ENCODE results near the gene FAM149A. TPM values are rescaled to one million over a fixed set of nuclear protein-coding genes. Genes with fewer than 3 reads are reported as not detected.
A peak's percentile ranks its signal among the peaks of the same experiment; 100 is the strongest.

Gene FAM149A
- total RNA-seq, 1 donor from 2014 or later, result 1.2 TPM

- Histone ChIP-seq H3K27ac (ENCODE audit: low read depth, low read length) (no peak overlapping the region), H3K9me3 (ENCODE audit: insufficient read depth, low read depth, low read length) (no peaks in the 10 kb centered on the region), H3K4me2 (ENCODE audit: low read length) (no peak overlapping the region), H3K36me3 (ENCODE audit: insufficient read depth, low read length) (no peaks in the 10 kb centered on the region), H3K27me3 (ENCODE audit: insufficient read depth, low read length) (peaks cover 4% of the 10 kb centered on the region), H3K79me2 (ENCODE audit: insufficient read depth, low read length) (no peaks in the 10 kb centered on the region), H3K4me3 (ENCODE audit: insufficient read depth, low read depth, low read length) (no peak overlapping the region), H2AFZ (ENCODE audit: low read depth, low read length) (no peak overlapping the region), H3K9ac (ENCODE audit: low read length) (no peak overlapping the region), H4K20me1 (ENCODE audit: insufficient read depth, low read length) (no peaks in the 10 kb centered on the region), H3K4me1 (ENCODE audit: insufficient read depth, low read length) (peaks cover 14% of the 10 kb centered on the region)
- Mint-ChIP-seq H3K4me1 (ENCODE audit: low read depth, unreplicated experiment) (peaks cover 7% of the 10 kb centered on the region), H3K36me3 (ENCODE audit: low read depth, unreplicated experiment) (peaks cover 13% of the 10 kb centered on the region), H3K4me3 (ENCODE audit: unreplicated experiment) (no peak overlapping the region), H3K9me3 (ENCODE audit: unreplicated experiment) (no peaks in the 10 kb centered on the region), H3K27ac (ENCODE audit: unreplicated experiment) (no peak overlapping the region), H3K27me3 (ENCODE audit: low read depth, unreplicated experiment) (no peaks in the 10 kb centered on the region)
- TF ChIP-seq EZH2 (IDR thresholded peaks at IDR 0.05; ENCODE audit: insufficient read depth, low read length), result no peak
- TF ChIP-seq, protein P1, sequence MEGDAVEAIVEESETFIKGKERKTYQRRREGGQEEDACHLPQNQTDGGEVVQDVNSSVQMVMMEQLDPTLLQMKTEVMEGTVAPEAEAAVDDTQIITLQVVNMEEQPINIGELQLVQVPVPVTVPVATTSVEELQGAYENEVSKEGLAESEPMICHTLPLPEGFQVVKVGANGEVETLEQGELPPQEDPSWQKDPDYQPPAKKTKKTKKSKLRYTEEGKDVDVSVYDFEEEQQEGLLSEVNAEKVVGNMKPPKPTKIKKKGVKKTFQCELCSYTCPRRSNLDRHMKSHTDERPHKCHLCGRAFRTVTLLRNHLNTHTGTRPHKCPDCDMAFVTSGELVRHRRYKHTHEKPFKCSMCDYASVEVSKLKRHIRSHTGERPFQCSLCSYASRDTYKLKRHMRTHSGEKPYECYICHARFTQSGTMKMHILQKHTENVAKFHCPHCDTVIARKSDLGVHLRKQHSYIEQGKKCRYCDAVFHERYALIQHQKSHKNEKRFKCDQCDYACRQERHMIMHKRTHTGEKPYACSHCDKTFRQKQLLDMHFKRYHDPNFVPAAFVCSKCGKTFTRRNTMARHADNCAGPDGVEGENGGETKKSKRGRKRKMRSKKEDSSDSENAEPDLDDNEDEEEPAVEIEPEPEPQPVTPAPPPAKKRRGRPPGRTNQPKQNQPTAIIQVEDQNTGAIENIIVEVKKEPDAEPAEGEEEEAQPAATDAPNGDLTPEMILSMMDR (IDR thresholded peaks at IDR 0.05; ENCODE audit: insufficient read depth, low read depth, low read length), result no peak
- DNase-seq (ENCODE audit: low read depth), result no peak
- no peak for FAIRE-seq
Measured at GRCh38 chr4:186193851-186194250, 89.3 kb downstream of the FAM149A start.

GRCh38 chr4:186196063-186196462 lies 91.6 kb downstream of the FAM149A start:
- no peak for DNase-seq (ENCODE audit: low read depth)
- Histone ChIP-seq H3K9me3 (ENCODE audit: insufficient read depth, low read depth, low read length) (no peaks in the 10 kb centered on the region), H3K79me2 (ENCODE audit: insufficient read depth, low read length) (no peaks in the 10 kb centered on the region), H2AFZ (ENCODE audit: low read depth, low read length) (no peak overlapping the region), H3K4me2 (ENCODE audit: low read length) (no peak overlapping the region), H4K20me1 (ENCODE audit: insufficient read depth, low read length) (no peaks in the 10 kb centered on the region), H3K27ac (ENCODE audit: low read depth, low read length) (no peak overlapping the region), H3K4me3 (ENCODE audit: insufficient read depth, low read depth, low read length) (no peak overlapping the region), H3K27me3 (ENCODE audit: insufficient read depth, low read length) (no peaks in the 10 kb centered on the region), H3K4me1 (ENCODE audit: insufficient read depth, low read length) (peaks cover 7% of the 10 kb centered on the region), H3K9ac (ENCODE audit: low read length) (no peak overlapping the region), H3K36me3 (ENCODE audit: insufficient read depth, low read length) (no peaks in the 10 kb centered on the region)
- H3K4me3 Mint-ChIP-seq (ENCODE audit: unreplicated experiment), result no peak overlapping the region
- peaks cover 5% of the 10 kb centered on the region for H3K4me1 Mint-ChIP-seq (ENCODE audit: low read depth, unreplicated experiment)
- H3K36me3 Mint-ChIP-seq (ENCODE audit: low read depth, unreplicated experiment), result peaks cover 13% of the 10 kb centered on the region
- no peak for FAIRE-seq
- H3K27me3 Mint-ChIP-seq (ENCODE audit: low read depth, unreplicated experiment), result no peaks in the 10 kb centered on the region
- H3K9me3 Mint-ChIP-seq (ENCODE audit: unreplicated experiment), result no peaks in the 10 kb centered on the region
- TF ChIP-seq, protein P1 (IDR thresholded peaks at IDR 0.05; ENCODE audit: insufficient read depth, low read depth, low read length), result no peak
- no peak for TF ChIP-seq EZH2 (IDR thresholded peaks at IDR 0.05; ENCODE audit: insufficient read depth, low read length)
- H3K27ac Mint-ChIP-seq (ENCODE audit: unreplicated experiment), result peak overlapping the region; percentile 19

DNA sequence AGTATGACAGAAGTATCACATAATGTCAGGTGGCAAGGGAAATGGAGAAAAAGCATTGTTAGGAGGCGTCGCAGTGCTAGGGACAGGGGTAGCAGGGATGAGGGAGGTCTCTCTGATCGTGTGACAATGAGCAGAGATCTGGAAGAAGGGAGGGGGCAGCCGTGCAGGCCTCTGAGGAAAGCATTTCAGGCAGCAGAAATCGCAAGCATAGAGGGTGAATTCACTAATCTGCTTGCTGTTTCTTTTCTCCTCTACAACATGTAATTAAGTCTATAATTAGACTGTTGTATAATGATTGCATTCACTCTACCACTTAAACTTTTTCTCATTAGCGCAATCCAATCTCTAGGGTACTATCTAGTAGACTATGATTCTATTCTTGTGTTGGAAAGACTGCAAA lies 96.0 kb downstream of the FAM149A start:
- Mint-ChIP-seq H3K36me3 (ENCODE audit: low read depth, unreplicated experiment) (peaks cover 8% of the 10 kb centered on the region), H3K4me3 (ENCODE audit: unreplicated experiment) (no peak overlapping the region), H3K4me1 (ENCODE audit: low read depth, unreplicated experiment) (no peaks in the 10 kb centered on the region), H3K9me3 (ENCODE audit: unreplicated experiment) (peaks cover 2% of the 10 kb centered on the region), H3K27me3 (ENCODE audit: low read depth, unreplicated experiment) (no peaks in the 10 kb centered on the region), H3K27ac (ENCODE audit: unreplicated experiment) (no peak overlapping the region)
- Histone ChIP-seq H3K4me3 (ENCODE audit: insufficient read depth, low read depth, low read length) (no peak overlapping the region), H3K4me2 (ENCODE audit: low read length) (no peak overlapping the region), H2AFZ (ENCODE audit: low read depth, low read length) (no peak overlapping the region), H3K27ac (ENCODE audit: low read depth, low read length) (no peak overlapping the region), H3K27me3 (ENCODE audit: insufficient read depth, low read length) (no peaks in the 10 kb centered on the region), H3K36me3 (ENCODE audit: insufficient read depth, low read length) (no peaks in the 10 kb centered on the region), H3K4me1 (ENCODE audit: insufficient read depth, low read length) (no peaks in the 10 kb centered on the region), H3K79me2 (ENCODE audit: insufficient read depth, low read length) (no peaks in the 10 kb centered on the region), H4K20me1 (ENCODE audit: insufficient read depth, low read length) (no peaks in the 10 kb centered on the region), H3K9ac (ENCODE audit: low read length) (no peak overlapping the region), H3K9me3 (ENCODE audit: insufficient read depth, low read depth, low read length) (no peaks in the 10 kb centered on the region)
- no peak for FAIRE-seq
- DNase-seq (ENCODE audit: low read depth), result no peak
- TF ChIP-seq, protein P1 (IDR thresholded peaks at IDR 0.05; ENCODE audit: insufficient read depth, low read depth, low read length), result no peak
- TF ChIP-seq EZH2 (IDR thresholded peaks at IDR 0.05; ENCODE audit: insufficient read depth, low read length), result no peak
